IMR-90 (cell line): ENCODE measurements around the gene ERAP2. TPM values are rescaled to one million over a fixed set of nuclear protein-coding genes. Genes with fewer than 3 reads are reported as not detected.

ENCODE experiments used
- ATAC-seq: fragments of 200-7000 bp; cut with Tn5 transposase; 2 replicates; pipeline ENCODE4 v1.9.1; 2020; ENCODE audit warnings: low read depth, mild to moderate bottlenecking, moderate library complexity
- BruUV-seq: library from RNA; stranded (reverse); fragments of 400-500 nt; replicated peaks from 2 replicates; lab custom pipeline; 2021; lab: Mats Ljungman, UMichigan
- CTCF ChIA-PET: fragments of 300-600 bp; formaldehyde crosslinking; extraction: SDS; loops from one replicate; lab custom pipeline; 2021; ENCODE audit warnings: antibody characterized with exemption; lab: Yijun Ruan, JAX
- POLR2A ChIA-PET: fragments of 300-600 bp; sonication (Branson Sonifier 250); formaldehyde crosslinking; loops from one replicate; lab custom pipeline; 2022; ENCODE audit warnings: antibody characterized with exemption; ENCODE audit not compliant: unreplicated experiment; lab: Charles Lee
- DNase-seq: peaks from one replicate; pipeline ENCODE4 v3.0.0; 2013
- H2AFZ ChIP-seq: replicated peaks from 2 replicates; pipeline ENCODE3; 2013; ENCODE audit warnings: low read length, mild to moderate bottlenecking; ENCODE audit not compliant: poor library complexity
- H2AK5ac ChIP-seq: 2 replicates; pipeline ENCODE4 v1.6.1; 2013; ENCODE audit warnings: low read depth, low read length, inconsistent platforms
- H2AK9ac ChIP-seq: replicated peaks from 2 replicates; pipeline ENCODE3; 2013; ENCODE audit warnings: mild to moderate bottlenecking, low read depth, low read length, moderate library complexity; ENCODE audit not compliant: poor library complexity
- H2BK120ac ChIP-seq: 2 replicates; pipeline ENCODE4 v1.6.1; 2013; ENCODE audit warnings: low read depth, low read length, inconsistent platforms
- H2BK15ac ChIP-seq: 3 replicates; pipeline ENCODE4 v1.6.1; 2013; ENCODE audit warnings: low read depth, low read length, inconsistent platforms
- H2BK20ac ChIP-seq: 2 replicates; pipeline ENCODE4 v1.6.1; 2013; ENCODE audit warnings: low read depth, mild to moderate bottlenecking, inconsistent platforms, low read length, moderate library complexity
- H2BK5ac ChIP-seq: 2 replicates; pipeline ENCODE4 v1.6.1; 2013; ENCODE audit warnings: mild to moderate bottlenecking, low read depth, low read length, inconsistent platforms; ENCODE audit not compliant: poor library complexity, severe bottlenecking
- H3K14ac ChIP-seq: replicated peaks from 2 replicates; pipeline ENCODE4 v1.6.1; 2013; ENCODE audit warnings: low read depth, low read length, inconsistent platforms
- H3K18ac ChIP-seq: 2 replicates; pipeline ENCODE4 v1.6.1; 2013; ENCODE audit warnings: low read depth, low read length, control low read depth
- H3K23ac ChIP-seq: 2 replicates; pipeline ENCODE4 v1.6.1; 2013; ENCODE audit warnings: low read depth, low read length, inconsistent platforms
- H3K27ac ChIP-seq: 2 replicates; pipeline ENCODE4 v1.5.1; 2013; ENCODE audit warnings: mild to moderate bottlenecking, control low read depth, low read length; ENCODE audit not compliant: insufficient read depth
- H3K27me3 ChIP-seq: 2 replicates; pipeline ENCODE4 v1.6.1; 2013; ENCODE audit warnings: low read length; ENCODE audit not compliant: control insufficient read depth, insufficient read depth
- H3K36me3 ChIP-seq: 2 replicates; pipeline ENCODE4 v1.6.1; 2013; ENCODE audit warnings: low read length, mixed read lengths; ENCODE audit not compliant: control insufficient read depth, insufficient read depth
- H3K4ac ChIP-seq: 2 replicates; pipeline ENCODE4 v1.6.1; 2013; ENCODE audit warnings: low read depth, low read length, inconsistent platforms
- H3K4me1 ChIP-seq: 2 replicates; pipeline ENCODE4 v1.6.1; 2013; ENCODE audit warnings: low read length, mixed read lengths; ENCODE audit not compliant: control insufficient read depth, insufficient read depth
- H3K4me2 ChIP-seq: 2 replicates; pipeline ENCODE4 v1.6.1; 2013; ENCODE audit warnings: low read depth, mild to moderate bottlenecking, control low read depth, low read length, moderate library complexity
- H3K4me3 ChIP-seq: 2 replicates; pipeline ENCODE4 v1.5.1; 2013; ENCODE audit warnings: low read depth, mild to moderate bottlenecking, control low read depth, low read length, moderate library complexity; ENCODE audit not compliant: insufficient read depth
- H3K56ac ChIP-seq: 2 replicates; pipeline ENCODE4 v1.6.1; 2013; ENCODE audit warnings: low read length, inconsistent platforms; ENCODE audit not compliant: insufficient read depth; ENCODE audit errors: extremely low read depth
- H3K79me1 ChIP-seq, 2 experiments: 2 replicates each; pipeline ENCODE4 v1.6.1; 2013; ENCODE audit warnings: low read length in 2 of 2, inconsistent platforms in 1 of 2, low read depth in 1 of 2
- H3K9ac ChIP-seq: 2 replicates; pipeline ENCODE4 v1.6.1; 2013; ENCODE audit warnings: low read depth, low read length, control low read depth
- H3K9me1 ChIP-seq: 2 replicates; pipeline ENCODE4 v1.6.1; 2013; ENCODE audit warnings: low read length, inconsistent platforms; ENCODE audit not compliant: insufficient read depth
- H3K9me3 ChIP-seq: 2 replicates; pipeline ENCODE4 v1.6.1; 2013; ENCODE audit warnings: low read length; ENCODE audit not compliant: control insufficient read depth, insufficient read depth
- H4K20me1 ChIP-seq: 2 replicates; pipeline ENCODE4 v1.6.1; 2013; ENCODE audit warnings: low read length, inconsistent platforms; ENCODE audit not compliant: insufficient read depth
- H4K5ac ChIP-seq: 2 replicates; pipeline ENCODE4 v1.6.1; 2013; ENCODE audit warnings: mild to moderate bottlenecking, low read depth, low read length, control low read depth
- H4K8ac ChIP-seq, 2 experiments: 2 replicates each; pipeline ENCODE4 v1.6.1; 2013; ENCODE audit warnings: low read depth in 2 of 2, low read length in 2 of 2, control low read depth in 1 of 2, inconsistent platforms in 1 of 2
- H4K91ac ChIP-seq: 2 replicates; pipeline ENCODE4 v1.6.1; 2013; ENCODE audit warnings: low read depth, low read length, inconsistent platforms; ENCODE audit not compliant: insufficient read depth
- BHLHE40 ChIP-seq: fragments of 150-350 bp; IDR thresholded peaks from 2 replicates; pipeline ENCODE4 v1.6.1; 2016; ENCODE audit warnings: mild to moderate bottlenecking, low read depth, low read length
- CEBPB ChIP-seq: IDR thresholded peaks from 2 replicates; pipeline ENCODE4 v1.6.1; 2012; ENCODE audit warnings: low read depth, low read length, improper control_type of control experiment
- CHD1 ChIP-seq: IDR thresholded peaks from 2 replicates; pipeline ENCODE4 v1.6.1; 2012; ENCODE audit warnings: low read depth, low read length, improper control_type of control experiment
- FOS ChIP-seq: fragments of 150-350 bp; IDR thresholded peaks from 2 replicates; pipeline ENCODE4 v1.6.1; 2016; ENCODE audit warnings: low read depth, low read length
- MAZ ChIP-seq: IDR thresholded peaks from 2 replicates; pipeline ENCODE4 v1.6.1; 2012; ENCODE audit warnings: low read depth, mild to moderate bottlenecking, low read length, improper control_type of control experiment, moderate library complexity, borderline replicate concordance
- MXI1 ChIP-seq: IDR thresholded peaks from 2 replicates; pipeline ENCODE4 v1.6.1; 2012; ENCODE audit warnings: low read depth, mild to moderate bottlenecking, low read length, moderate library complexity, borderline replicate concordance
- NFE2L2 ChIP-seq: fragments of 150-350 bp; IDR thresholded peaks from 2 replicates; pipeline ENCODE4 v1.6.1; 2016; ENCODE audit warnings: low read depth, mild to moderate bottlenecking, low read length
- RAD21 ChIP-seq: IDR thresholded peaks from 2 replicates; pipeline ENCODE4 v1.6.1; 2012; ENCODE audit warnings: low read length, improper control_type of control experiment
- RCOR1 ChIP-seq: IDR thresholded peaks from 2 replicates; pipeline ENCODE4 v1.6.1; 2012; ENCODE audit warnings: mild to moderate bottlenecking, low read length, improper control_type of control experiment; ENCODE audit not compliant: insufficient replicate concordance
- SMC3 ChIP-seq: fragments of 150-350 bp; IDR thresholded peaks from 2 replicates; pipeline ENCODE4 v1.6.1; 2016; ENCODE audit warnings: low read depth, mild to moderate bottlenecking, antibody characterized with exemption, low read length, moderate library complexity
- WGBS, 2 experiments: methylation state at CpG; one replicate each; pipeline versions ENCODE4 v1.1.5 to v1.1.7; 2013; ENCODE audit warnings: missing lambda C conversion rate in 2 of 2; ENCODE audit not compliant: insufficient read length in 1 of 2; ENCODE audit errors: extremely low coverage in 2 of 2; 5-methylcytosine and 5-hydroxymethylcytosine counted together
- dilution Hi-C: fragments of 300-500 bp; cut with HindIII; formaldehyde crosslinking; loops from one replicate; pipeline ENCODE4 v1.14.3; 2018; ENCODE audit warnings: low sequenced_read_pairs; ENCODE audit not compliant: unreplicated experiment
- in situ Hi-C: fragments of 300-500 bp; cut with MboI; formaldehyde crosslinking; loops from 3 replicates; pipeline ENCODE4 v1.14.3; 2019; ENCODE audit warnings: low sequenced_read_pairs, inconsistent platforms, mixed read lengths
- intact Hi-C: fragments of 100-400 bp; cut with micrococcal nuclease; formaldehyde crosslinking; loops from 2 replicates; pipeline ENCODE4 v1.10.0; 2022
- polyA plus RNA-seq, 3 experiments: library from polyadenylated mRNA; depleted of rRNA; stranded (reverse); fragments of >200 nt; gene quantifications; 2 replicates each; pipeline ENCODE4 v1.2.3, GENCODE V29; 2012; ENCODE audit warnings: low replicate concordance in 1 of 3
- total RNA-seq: library from RNA; depleted of rRNA; stranded (reverse); fragments of >200 nt; gene quantifications from 2 replicates; pipeline ENCODE4 v1.2.3, GENCODE V29; 2012
- TF ChIP-seq, protein P1 (sequence below): fragments of 150-350 bp; IDR thresholded peaks from 2 replicates; pipeline ENCODE4 v1.6.1; 2016; ENCODE audit warnings: low read depth, mild to moderate bottlenecking, low read length, moderate library complexity, borderline replicate concordance
- TF ChIP-seq, protein P2 (sequence below): fragments of 150-350 bp; IDR thresholded peaks from 2 replicates; pipeline ENCODE4 v1.6.1; 2017; ENCODE audit warnings: mild to moderate bottlenecking, antibody characterized with exemption, low read length, low read depth
- TF ChIP-seq, protein P3 (sequence below): conservative IDR thresholded peaks from 2 replicates; pipeline ENCODE4 v1.5.1; 2012; ENCODE audit warnings: mild to moderate bottlenecking, low read depth, low read length, improper control_type of control experiment

ERAP2 gene
- total and polyA plus RNA-seq, 2 of the 4 experiments (the other 2 are of a cell fraction) = 10.6 to 21.3 TPM

DNA sequence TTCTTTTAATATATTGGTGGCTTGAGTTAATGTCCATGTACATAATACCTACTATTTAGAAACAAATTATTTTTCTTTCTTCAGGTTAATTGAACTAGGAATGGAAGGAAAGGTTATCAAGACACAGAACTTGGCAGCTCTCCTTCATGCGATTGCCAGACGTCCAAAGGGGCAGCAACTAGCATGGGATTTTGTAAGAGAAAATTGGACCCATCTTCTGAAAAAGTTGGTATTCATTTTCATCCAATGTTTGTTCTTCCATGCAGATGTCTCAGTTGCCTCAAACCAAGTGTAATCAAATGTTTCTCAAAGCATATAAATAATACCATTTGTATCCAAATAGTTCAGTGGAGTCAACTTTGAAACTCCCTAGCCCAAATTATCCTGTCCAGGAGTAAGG, 36.9 kb downstream of the ERAP2 start:
- intact Hi-C loops = no loop called here
- Histone ChIP-seq H2BK5ac (no peak overlapping the region), H3K18ac (no peak overlapping the region), H2BK15ac (no peak overlapping the region), H3K4me1 (no peaks in the 10 kb centered on the region), H3K14ac (no peak overlapping the region), H3K56ac (no peak overlapping the region), H2BK120ac (no peak overlapping the region), H2AK5ac (no peak overlapping the region), H3K27me3 (no peaks in the 10 kb centered on the region), H3K4me2 (no peak overlapping the region), H3K4me3 (no peak overlapping the region), H3K4ac (no peak overlapping the region), H4K91ac (no peak overlapping the region), H3K23ac (no peak overlapping the region), H2AK9ac (no peak overlapping the region), H4K5ac (no peak overlapping the region), H2BK20ac (no peak overlapping the region), H3K9ac (no peak overlapping the region), H3K9me1 (no peaks in the 10 kb centered on the region), H4K8ac (no peak overlapping the region), H3K9me3 (no peaks in the 10 kb centered on the region), H3K79me1 (no peaks in the 10 kb centered on the region), H3K36me3 (no peaks in the 10 kb centered on the region), H4K20me1 (no peaks in the 10 kb centered on the region), H2AFZ (no peak overlapping the region), H3K27ac (no peak overlapping the region)
- ChIA-PET POLR2A (no interaction called here), CTCF (no interaction called here)
- ATAC-seq = no peak
- BruUV-seq = no TSS peak
- dilution Hi-C loops = no loop called here
- no peak for TF ChIP-seq MAZ
- no peak for TF ChIP-seq FOS
- no peak for TF ChIP-seq CHD1
- TF ChIP-seq, protein P1, sequence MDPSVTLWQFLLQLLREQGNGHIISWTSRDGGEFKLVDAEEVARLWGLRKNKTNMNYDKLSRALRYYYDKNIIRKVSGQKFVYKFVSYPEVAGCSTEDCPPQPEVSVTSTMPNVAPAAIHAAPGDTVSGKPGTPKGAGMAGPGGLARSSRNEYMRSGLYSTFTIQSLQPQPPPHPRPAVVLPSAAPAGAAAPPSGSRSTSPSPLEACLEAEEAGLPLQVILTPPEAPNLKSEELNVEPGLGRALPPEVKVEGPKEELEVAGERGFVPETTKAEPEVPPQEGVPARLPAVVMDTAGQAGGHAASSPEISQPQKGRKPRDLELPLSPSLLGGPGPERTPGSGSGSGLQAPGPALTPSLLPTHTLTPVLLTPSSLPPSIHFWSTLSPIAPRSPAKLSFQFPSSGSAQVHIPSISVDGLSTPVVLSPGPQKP = no peak
- no peak for TF ChIP-seq NFE2L2
- TF ChIP-seq, protein P2, sequence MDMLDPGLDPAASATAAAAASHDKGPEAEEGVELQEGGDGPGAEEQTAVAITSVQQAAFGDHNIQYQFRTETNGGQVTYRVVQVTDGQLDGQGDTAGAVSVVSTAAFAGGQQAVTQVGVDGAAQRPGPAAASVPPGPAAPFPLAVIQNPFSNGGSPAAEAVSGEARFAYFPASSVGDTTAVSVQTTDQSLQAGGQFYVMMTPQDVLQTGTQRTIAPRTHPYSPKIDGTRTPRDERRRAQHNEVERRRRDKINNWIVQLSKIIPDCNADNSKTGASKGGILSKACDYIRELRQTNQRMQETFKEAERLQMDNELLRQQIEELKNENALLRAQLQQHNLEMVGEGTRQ = no peak
- no peak for TF ChIP-seq CEBPB
- TF ChIP-seq RCOR1 = no peak
- no peak for TF ChIP-seq MXI1
- no peak for TF ChIP-seq SMC3
- no peak for TF ChIP-seq RAD21
- TF ChIP-seq, protein P3, sequence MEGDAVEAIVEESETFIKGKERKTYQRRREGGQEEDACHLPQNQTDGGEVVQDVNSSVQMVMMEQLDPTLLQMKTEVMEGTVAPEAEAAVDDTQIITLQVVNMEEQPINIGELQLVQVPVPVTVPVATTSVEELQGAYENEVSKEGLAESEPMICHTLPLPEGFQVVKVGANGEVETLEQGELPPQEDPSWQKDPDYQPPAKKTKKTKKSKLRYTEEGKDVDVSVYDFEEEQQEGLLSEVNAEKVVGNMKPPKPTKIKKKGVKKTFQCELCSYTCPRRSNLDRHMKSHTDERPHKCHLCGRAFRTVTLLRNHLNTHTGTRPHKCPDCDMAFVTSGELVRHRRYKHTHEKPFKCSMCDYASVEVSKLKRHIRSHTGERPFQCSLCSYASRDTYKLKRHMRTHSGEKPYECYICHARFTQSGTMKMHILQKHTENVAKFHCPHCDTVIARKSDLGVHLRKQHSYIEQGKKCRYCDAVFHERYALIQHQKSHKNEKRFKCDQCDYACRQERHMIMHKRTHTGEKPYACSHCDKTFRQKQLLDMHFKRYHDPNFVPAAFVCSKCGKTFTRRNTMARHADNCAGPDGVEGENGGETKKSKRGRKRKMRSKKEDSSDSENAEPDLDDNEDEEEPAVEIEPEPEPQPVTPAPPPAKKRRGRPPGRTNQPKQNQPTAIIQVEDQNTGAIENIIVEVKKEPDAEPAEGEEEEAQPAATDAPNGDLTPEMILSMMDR = no peak
- TF ChIP-seq BHLHE40 = no peak
- in situ Hi-C loops = no loop called here
- DNase-seq = no peak
- no CpG with 5 or more reads among the region's 2 CpGs for WGBS, 2 experiments
